GM19351 (cell line): ENCODE data around the gene NTN3.

Experiments
- ATAC-seq: cut with Tn5 transposase; IDR thresholded peaks from one replicate; pipeline ENCODE4 v1.9.1; 2021; ENCODE audit warnings: mild to moderate bottlenecking, moderate library complexity; ENCODE audit not compliant: unreplicated experiment

Gene NTN3

GRCh38 chr16:2512735-2513404 is 41.8 kb downstream of the NTN3 start:
- ATAC-seq, result no peak

DNA sequence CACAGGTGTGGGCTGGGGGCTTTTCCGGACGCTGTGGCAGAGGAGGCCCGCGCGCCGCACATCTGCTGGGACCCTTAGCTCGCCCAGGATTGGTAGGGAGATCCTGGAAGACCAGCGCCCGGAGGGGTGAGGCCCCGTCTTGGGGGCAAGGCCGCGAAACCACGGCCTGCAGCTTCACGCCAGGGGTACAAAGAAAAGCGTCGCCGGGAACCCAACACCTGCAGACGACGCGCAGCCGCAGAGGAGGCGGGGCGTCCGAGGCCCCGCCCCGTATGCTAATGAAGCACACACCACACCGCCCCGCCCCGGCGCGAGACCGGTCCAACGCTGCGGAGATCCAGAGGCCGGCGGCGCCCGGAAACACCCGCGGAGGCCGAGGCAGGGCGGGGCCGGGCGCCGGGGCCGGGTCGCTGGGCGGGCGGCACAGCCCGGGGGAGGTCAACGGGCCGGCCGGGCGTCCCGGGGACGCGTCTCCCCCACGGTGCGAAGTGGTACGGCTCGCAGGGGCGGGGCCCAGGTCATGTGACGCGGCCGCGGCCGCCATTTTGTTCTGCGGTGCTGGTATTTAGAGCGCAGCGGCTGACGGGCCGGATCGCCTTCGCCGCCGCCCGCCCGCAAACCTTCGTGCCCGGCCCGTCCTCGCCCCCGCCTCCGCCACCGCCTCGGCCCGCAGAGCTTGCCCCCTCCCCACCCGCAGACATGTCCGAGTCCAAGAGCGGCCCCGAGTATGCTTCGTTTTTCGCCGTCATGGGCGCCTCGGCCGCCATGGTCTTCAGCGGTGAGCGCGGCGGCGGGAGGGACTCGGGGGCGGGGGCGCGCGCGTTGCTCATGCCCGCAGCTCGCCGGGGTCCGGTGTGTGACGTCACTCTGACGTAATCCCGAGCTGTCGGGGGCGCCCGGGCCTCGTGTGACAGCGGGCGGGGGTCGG is 42.6 kb downstream of the NTN3 start, which contains the start of gene ATP6V0C:
ATP6V0C (plus strand) TSS at position 548 of the 928 bp plus-strand sequence; CDS start at position 700, 152 bp downstream.
- peak; percentile 80 for ATAC-seq

DNA sequence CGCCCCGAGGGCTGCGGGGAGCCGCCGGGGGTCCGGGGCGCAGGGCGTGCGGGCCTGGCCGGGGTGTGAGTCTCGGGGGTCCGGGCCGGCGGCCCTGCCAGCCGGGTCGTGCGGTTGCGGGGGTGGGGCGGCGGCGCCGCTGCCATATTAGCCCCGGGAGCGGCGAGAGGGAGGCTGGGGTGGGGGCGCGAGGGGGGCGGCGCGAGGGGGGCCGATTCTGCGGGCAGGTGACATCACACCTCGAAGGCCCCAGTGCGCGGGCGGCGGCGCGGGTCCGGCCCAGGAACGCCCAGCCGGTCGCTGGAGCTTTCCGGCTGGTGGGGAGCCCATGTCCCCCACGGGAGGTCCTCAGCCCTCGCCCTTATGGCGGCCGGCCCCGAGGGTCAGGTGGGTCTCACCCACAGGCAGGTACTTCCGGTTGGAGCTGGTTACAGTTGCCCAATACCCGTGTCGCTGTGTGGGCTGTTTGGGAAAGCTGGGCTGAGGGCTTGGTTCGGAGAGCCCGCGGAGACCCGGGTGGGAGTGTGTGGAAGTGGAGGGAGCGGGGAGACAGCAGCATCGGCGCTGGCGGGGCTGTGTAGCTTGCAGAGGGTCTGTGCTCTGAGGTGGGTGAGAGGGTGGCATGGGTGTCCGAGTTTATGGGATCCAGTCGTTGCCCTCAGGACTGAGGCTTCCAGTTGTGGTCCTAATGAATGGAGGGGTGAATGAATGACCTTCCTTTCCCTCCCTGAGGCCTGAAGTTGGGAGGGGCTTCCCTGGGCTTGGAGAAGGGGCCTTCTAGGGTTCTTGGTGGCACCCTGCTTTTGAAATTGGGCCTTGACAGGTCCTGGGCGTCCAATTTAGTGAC is 43.5 kb downstream of the NTN3 start:
- ATAC-seq, result no peak

GRCh38 chr16:2515180-2515851 is 44.2 kb downstream of the NTN3 start:
- no peak for ATAC-seq

DNA sequence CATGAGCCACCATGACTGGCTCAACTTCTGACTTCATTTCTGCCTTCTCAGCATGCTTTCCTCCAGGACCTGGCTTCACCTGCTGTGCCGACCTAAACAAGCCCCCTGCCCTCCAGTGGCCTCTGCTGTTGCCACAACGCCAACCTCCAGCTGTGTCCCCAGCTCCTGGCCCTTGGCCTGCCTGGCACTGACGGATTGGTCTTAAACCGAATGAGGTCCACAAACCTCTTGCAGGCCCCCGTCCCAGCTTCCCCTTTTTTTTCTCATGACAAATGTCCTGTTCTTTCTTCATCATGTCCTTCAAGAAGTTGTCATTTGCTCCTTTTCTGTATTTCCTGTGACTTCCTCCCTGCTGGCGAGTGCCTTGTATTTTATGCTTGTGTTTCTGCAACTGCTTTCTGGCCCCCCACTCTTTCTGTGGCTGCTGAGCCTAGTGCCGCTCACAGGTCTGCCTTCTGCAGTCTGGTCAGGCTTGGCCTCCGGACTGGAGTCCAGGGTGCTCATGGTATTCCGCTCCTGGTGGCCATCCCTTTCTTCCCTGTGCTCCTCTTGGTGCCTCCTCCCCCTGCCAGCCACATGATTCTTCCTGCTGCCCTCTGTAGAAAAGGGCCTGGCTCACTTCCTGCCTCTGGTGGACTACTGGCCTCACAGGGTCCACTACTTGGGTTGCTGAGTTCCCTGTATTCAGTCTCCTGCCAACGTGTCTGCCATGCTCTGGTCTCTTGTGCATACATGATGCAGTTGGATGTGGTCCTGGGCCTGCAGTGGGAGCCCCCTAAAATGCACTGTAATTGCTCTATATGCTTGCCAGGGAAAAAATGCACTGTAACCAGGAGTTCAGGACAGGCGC is 45.5 kb downstream of the NTN3 start:
- ATAC-seq, result no peak

GRCh38 chr16:2517954-2518605 is 47.0 kb downstream of the NTN3 start:
- ATAC-seq, result no peak

GRCh38 chr16:2518823-2519710 is 48.0 kb downstream of the NTN3 start:
- ATAC-seq, result no peak

DNA sequence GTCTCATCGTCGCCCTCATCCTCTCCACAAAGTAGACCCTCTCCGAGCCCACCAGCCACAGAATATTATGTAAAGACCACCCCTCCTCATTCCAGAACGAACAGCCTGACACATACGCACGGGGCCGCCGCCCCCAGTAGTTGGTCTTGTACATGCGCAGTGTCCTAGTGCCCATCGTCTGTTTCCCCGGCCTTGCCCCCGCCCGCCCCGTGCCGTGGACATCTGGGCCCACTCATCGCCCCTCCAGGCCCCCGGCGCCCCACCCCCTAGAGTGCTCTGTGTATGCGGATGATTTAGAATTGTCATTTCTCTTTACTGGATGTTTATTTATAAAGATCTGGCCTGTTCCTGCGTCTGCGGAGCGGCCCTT is 48.6 kb downstream of the NTN3 start:
- ATAC-seq, result no peak

DNA sequence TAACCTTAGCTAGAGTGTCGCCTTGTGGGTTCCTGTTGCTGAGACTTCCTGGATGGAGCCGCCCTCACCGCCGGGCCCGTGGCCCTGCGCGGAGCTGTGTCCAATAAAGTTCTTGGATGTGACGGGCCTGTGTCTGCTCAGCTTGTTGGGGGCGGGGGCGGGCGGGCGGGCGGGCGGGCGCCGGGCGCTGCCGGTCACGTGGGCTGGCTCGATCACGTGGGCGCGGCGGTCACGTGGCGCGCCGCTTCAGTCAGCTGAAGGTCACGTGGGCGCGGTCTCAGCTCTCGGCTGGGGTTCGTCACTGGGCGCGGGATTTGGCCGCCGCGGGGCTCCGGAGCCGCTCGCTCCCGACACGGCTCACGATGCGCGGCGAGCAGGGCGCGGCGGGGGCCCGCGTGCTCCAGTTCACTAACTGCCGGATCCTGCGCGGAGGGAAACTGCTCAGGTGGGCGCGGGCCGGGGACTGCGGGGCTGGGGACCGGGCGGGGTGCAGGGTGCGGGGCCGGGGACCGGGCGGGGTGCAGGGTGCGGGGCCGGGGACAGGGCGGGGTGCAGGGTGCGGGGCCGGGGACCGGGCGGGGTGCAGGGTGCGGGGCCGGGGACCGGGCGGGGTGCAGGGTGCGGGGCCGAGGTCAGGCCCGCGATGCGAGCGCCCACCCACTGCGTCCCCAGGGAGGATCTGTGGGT is 49.1 kb downstream of the NTN3 start, which contains the start of gene AMDHD2:
AMDHD2 (plus strand) TSS at position 275 of the 687 bp plus-strand sequence; CDS start at position 363, 88 bp downstream.
- no peak for ATAC-seq

DNA sequence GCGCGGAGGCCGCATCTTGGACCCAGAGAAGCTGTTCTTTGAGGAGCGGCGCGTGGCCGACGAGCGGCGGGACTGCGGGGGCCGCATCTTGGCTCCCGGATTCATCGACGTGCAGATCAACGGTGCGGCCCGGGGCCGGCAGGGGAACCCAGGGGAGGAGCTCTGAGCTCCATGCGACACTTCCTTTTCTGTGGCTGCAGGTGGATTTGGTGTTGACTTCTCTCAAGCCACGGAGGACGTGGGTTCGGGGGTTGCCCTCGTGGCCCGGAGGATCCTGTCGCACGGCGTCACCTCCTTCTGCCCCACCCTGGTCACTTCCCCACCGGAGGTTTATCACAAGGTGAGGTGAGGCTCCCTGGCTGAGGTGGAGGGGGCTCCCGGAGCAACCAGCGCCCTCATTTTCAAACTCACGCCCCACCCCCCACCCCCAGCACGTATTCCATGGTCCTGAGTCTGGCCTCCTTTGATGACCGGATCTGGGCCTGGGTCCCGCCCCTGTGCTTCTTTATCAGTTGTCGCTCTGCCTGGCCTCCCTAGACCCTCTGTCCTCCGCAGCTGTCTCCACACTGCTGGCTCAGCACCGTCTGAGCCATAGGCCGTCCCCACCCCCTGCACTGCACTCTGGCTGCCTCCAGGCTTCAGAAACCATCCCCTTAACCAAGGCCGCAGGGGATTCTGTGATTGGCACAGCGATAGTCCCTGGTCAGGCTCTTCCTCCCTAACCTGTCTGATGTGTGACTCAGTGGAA is 49.9 kb downstream of the NTN3 start:
- no peak for ATAC-seq
